NOMO-1 treated with dmso at 0.1 percent for 144 hours (cell line): ENCODE data around the gene DXO.
"Not testable (repeated sequence)": the region's sequence is repeated elsewhere in the genome, so short reads cannot be mapped to it uniquely, and the experiment has no call there.

ENCODE experiments used
- DNase-seq: peaks from one replicate; lab custom pipeline; 2025; ENCODE audit not compliant: unreplicated experiment; lab: John Stamatoyannopoulos, UW

Gene DXO

DNA sequence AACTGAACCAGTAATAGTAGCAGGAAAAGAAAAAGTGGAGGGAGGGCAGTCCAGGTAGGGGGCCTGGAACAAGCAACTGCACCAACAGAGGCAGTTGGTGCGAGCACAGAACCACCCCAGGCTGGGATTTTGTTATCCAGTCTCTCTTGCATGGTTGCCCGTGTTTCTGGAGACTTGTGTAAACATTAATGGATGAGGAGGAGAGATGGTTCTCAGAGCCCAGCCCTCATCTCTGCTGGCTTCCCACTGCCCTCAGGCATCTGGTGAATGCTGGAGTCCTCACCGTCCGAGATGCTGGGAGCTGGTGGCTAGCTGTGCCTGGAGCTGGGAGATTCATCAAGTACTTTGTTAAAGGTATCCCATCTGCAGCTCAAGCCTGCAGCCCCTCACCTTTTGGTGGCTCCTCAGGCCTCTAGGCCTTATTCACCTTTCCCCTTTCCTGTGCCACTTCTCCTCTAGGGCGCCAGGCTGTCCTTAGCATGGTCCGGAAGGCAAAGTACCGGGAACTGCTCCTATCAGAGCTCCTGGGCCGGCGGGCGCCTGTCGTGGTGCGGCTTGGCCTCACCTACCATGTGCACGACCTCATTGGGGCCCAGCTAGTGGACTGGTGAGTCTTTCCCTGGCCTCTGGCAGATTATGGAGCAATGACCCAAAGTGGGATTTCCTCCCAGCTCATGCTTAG, 8.4 kb upstream of the DXO start:
- DNase-seq: not testable (repeated sequence)

DNA sequence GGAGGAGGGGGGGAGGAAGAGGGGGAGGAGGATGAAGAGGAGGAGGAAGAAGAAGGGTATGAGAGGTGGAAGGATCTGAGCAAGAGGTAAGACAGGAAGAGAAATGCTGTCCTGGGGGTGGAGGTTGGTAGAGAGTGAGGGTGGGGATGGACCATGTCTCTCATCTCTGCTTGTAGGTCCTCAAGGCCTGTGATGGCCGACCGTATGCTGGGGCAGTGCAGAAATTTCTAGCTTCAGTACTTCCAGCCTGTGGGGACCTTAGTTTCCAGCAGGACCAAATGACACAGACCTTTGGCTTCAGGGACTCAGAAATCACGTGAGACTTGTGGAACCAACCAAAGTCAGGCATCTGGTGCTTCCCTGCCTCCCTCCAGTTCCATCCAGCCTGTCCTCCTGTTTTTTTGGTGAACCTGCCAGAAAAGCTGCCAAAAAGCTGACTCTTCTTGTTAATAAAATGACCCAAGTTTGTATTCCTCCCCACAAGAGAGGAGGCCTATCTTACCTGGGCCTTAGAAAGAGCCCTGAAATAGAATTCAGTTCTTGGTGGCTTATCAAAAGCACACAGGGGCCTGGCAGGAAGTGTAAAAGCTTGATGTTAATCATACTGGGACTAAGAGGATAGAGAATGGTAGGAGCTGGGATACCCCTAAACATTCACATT, 7.4 kb upstream of the DXO start:
- DNase-seq: no peak

DNA sequence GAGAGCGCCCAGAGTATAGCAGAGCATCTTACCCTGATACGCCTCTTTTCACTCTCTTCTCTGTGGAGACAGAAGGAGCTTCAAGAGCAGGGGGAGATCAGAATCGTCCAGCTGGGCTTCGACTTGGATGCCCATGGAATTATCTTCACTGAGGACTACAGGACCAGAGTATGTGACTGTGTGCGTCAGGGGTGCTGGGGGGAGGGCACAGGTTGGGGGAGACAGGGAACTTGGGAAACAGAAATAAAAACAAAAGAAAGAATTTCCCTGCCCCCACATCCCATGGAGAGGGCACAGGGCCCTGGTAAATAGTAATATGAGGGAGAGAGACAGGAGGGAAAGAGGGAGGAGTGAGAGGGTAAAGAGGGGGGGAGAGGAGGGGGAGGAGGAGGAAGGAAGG, 6.9 kb upstream of the DXO start:
- no peak for DNase-seq

DNA sequence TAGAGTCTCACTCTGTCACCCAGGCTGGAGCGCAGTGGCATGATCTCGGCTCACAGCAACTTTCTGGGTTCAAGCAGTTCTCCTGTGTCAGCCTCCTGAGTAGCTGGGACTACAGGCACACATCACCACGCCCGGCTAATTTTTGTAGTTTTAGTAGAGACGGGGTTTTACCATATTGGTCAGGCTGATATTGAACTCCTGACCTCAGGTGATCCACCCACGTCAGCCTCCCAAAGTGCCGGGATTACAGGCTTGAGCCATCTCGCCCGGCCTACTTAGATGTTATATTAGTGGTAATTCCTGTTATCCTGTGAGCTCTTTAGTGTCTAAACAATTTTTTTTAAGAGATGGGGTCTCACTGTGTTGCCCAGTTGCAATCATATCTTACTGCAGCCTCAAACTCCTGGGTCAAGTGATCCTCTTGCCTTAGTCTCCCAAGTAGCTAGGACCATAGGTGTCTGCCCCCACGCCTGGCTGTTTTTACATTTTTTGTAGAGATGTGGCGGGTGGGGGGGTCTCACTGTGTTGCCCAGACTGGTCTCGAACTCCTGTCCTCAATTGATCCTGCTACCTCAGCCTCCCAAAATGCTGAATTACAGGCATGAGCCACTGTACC, 6.0 kb upstream of the DXO start:
- no peak for DNase-seq

DNA sequence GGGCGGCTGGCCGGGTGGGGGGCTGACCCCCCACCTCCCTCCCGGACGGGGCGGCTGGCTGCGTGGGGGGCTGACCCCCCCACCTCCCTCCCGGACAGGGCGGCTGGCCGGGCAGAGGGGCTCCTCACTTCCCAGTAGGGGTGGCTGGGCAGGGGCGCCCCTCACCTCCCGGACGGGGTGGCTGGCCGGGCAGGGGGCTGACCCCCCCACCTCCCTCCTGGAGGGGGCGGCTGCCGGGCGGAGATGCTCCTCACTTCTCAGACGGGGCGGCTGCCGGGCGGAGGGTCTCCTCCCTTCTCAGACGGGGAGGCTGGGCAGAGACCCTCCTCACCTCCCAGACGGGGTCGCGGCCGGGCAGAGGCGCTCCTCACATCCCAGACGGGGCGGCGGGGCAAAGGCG, 4.1 kb upstream of the DXO start:
- not testable (repeated sequence) for DNase-seq

DNA sequence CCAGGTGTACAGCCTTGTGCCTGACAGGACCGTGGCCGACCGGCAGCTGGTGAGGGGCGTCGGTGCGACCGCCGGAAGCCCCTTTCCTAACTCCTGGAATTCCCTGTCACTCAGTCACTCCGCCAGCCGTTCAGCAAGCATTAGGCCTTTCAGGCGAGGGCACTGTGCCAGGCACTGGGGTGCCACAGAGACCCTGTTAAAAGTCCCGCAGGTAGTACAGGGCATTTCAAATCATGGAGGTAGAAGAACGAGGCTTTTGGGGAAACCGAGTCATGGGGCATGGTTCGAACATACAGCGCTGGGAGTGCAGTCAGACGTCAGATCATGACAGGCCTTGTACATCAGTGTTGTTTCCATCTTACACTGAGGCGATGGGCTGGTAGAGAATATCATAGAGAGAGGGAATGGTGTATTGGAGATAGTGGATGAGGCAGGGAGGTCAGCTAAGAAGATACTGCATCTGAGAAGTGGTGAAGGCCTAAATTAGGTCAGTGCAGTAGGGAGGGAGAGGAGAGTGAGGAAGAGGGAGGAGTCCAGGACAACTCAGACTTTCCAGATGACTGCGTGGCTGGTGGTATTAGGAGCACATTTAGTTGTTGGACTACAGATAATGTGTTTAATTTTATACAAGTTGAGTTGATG, 892 bp upstream of the DXO start:
- no peak for DNase-seq

DNA sequence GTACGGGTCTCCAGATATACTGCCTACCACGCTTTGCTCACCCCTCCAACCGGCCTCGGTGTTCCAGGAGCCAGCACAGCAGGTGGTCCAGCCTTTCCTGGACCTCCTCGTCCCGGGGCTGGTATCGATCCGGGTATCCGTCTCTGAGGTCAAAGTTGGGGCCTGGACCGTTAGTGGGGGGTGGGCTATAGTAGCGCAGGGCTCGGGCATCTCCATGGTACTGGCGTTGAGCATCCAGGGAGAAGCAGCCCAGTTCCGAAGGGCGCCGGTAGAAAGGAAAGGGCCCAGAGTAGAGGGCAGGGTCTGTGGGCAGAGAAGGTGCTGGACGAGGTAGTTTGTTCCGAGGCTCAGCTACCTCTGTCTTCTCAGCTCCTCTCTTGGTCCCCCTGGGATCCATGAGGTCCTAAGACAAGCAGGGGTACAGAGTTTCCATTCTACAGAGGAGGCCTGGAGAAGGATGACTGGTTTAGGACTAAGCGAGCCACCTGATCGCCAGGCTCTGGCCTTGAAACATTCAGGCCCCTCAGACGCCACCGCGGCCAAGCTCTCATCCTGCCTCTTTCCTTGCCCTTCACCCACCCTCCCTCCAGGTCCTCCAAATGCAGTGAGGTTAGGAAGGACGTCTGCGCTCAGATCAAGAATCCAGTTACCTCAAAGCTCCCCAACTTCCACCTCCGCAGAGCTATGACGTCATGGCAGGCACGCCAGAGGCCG, 502 bp downstream of the DXO start:
- no peak for DNase-seq

DNA sequence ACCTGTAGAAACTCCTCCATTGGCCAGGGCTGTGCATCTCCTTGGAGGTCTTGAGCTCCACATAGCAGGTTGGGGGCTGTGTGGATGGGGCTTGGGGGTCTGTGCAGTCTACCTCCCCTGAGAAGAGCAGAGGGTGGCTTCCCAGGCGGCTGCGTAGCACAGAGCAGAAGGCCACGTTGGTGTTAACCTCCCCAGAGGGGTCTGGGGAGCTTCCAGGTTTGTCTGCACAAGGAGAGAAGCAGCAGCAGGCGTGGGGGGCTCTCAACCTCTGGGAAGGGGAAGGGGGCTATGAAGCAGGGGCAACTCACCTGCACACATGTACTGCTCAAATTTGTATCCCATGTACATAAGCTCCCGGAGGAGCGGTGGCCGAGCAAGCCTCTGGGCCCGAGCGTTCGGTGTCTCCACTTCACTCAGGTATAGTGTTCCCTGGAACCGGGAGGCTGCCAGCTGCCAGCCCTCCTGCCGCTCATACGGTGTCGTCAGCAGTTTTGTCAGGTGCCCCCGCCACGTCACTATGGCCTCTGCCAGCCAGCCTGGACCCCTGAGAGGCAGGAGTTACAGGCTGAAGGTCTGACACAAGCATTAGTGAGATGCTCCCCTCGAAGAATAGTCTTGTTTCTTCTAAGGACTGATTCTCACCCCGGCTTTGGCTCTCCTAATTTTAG, 1.2 kb downstream of the DXO start:
- no peak for DNase-seq

DNA sequence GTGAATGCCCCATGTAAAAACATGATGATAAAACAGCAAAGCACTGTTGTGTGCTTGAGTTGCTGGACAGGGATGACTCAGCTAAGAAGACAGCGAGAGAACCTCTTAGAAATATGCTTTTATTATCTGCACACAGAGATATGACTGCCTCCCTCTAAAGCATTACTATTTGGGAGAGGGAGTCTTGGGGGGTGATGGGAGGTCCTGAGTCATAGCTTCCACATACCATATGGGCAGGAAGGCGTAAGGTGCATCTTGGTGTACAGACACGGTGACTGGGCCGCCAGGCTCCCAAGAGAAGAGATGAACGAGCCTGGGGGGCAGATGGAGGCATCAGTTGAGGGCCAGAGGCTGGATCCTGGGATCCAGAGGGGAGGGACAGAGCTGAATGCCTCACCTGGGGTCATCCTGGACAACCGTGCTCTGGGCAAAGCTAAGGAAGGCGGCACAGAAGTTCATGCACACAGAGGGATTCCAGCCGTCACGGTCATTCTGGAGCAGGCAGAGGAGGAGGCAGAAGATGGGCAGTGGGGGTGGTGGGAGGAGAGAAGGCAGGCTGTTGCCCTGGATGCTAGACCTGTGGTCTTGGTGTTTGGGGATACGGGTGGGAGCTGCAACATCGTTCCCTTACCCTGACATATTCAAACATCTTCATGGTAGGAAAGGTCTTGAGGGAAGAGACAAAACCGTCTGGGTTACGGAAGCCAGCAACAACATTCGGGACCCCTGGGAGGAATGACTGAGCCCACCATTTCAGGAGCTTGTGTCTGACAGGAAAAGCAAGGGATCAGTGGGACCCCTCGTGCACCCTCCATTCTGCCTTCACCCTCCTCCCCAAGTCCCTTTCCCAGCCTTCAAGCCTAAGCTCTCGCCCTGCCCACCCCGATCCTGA, 2.0 kb downstream of the DXO start:
- DNase-seq: no peak

DNA sequence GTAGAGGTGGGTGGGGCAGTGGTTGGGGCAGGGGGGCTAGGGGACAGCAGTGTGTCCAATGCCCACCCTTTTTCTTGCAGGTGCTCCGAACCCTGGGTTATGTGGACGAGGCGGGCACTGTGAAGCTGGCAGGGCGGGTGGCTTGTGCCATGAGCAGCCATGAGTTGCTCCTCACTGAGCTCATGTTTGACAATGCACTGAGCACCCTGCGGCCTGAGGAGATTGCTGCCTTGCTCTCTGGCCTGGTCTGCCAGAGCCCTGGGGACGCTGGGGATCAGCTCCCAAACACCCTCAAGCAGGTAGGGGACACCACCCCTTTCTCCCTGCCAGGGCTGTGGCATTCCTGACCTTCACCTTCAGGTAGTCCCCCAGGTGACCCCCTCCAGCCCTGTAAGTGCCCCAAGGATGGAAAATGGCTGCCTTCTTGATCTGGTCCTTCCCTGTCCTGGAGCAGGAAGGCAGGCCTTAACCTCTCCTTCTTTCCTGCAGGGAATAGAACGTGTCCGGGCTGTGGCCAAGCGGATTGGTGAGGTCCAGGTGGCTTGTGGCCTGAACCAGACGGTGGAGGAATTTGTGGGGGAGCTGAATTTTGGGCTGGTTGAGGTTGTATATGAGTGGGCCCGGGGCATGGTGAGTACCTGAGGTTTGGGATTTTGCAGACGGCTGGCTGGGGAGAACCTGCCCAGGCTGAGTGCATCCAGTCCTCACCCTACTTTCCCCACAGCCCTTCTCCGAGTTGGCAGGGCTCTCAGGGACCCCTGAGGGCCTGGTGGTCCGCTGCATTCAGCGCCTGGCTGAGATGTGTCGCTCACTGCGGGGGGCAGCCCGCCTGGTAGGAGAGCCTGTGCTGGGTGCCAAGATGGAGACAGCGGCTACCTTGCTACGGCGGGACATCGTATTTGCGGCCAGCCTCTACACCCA, 2.9 kb downstream of the DXO start:
- no peak for DNase-seq

DNA sequence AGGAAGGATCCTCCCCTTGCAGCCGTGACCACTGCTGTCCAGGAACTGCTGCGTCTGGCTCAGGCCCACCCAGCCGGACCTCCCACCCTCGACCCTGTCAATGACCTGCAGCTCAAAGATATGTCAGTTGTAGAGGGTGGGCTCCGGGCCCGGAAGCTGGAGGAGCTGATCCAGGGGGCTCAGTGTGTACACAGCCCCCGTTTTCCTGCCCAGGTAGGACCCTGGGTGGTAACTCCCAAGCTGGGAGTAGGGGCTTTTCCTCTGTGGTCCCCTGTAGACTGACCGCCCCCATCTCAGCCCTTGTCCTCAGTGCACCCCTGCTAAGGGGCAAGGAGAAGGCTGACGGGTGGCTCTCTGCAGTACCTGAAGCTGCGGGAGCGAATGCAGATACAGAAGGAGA, 3.6 kb downstream of the DXO start:
- DNase-seq: no peak

DNA sequence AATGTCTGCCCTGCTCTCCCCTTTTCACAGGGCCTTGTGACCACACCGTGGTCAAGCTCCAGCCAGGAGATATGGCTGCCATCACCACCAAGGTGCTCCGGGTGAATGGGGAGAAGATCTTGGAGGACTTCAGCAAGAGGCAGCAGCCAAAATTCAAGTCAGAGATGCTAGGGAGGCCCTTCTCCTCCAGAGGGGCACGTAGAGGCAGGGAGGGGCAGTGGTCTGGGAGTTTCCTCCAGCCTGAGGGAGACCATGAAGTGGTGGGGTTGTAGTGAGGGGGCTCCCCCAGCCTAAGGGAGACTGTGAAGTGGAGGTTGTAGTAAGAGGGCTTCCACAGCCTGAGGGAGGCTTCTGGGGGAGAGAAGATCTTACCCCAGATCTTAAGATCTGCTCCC, 4.0 kb downstream of the DXO start:
- DNase-seq: no peak

DNA sequence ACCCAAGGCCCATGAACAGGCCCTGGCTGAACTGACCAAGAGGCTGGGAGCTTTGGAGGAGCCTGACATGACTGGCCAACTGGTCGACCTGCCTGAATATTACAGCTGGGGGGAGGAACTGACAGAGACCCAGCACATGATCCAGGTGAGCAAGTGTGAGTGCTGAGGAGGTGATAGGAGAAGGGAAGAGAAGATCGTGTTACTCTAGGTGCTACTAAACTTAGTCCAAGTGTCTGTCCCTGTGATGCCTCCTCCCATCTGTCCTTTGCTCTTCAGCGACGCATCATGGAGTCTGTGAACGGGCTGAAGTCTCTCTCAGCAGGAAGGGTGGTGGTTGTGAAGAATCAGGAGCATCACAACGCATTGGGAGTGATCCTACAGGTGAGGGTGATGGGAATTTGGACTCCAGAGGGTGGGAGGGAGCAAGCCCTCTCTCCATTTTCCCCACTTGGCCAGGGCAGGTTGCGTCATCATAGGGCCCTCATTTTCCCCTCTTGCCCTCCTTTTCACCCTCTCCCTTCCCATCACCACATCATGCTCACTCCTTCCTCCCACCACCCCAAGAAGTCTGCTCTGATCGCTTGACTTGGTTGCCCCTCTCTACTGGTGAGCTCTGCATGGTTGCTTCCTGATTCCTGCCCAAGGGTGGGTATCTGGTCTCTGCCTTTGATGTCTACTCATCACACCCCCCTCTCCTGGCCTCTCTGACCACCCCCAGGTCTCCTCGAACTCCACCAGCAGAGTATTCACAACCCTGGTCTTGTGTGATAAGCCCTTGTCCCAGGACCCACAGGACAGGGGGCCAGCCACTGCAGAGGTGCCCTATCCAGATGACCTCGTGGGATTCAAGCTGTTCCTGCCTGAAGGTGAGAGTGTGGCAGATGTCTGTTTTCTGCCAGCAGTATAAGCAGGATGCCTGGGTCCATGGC, 4.7 kb downstream of the DXO start:
- DNase-seq: no peak

DNA sequence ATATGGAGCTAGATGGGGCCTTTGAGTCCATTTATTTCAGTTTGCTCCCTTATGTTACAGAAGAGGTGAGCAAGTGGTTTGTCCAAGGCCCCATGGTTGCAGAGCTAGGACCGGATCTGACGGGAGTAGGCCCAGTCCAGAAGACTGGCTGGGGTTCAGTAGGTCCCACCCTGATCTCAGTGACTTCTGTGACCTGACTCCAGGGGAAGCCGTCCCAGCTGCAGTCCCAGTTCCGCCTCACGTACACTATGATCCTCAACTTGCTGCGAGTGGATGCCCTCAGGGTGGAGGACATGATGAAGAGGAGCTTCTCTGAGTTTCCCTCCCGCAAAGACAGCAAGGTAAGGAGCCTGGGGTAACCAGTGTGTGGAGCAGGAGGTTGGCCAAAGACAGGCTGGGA, 5.4 kb downstream of the DXO start:
- DNase-seq: no peak

DNA sequence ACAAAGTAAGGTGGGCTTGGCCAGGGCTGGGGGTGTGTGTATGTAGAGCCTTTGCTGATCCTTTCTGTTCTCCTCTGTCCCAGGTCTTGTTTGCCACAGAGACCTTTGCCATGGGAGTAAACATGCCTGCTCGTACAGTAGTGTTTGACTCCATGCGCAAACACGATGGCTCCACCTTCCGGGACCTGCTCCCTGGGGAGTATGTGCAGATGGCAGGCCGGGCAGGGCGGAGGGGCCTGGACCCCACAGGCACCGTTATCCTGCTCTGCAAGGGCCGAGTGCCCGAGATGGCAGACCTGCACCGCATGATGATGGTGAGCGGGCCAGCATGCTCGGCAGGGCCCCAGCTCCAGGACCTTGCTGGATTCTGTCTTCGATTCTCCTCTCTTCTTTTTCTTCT, 6.2 kb downstream of the DXO start:
- DNase-seq: no peak

DNA sequence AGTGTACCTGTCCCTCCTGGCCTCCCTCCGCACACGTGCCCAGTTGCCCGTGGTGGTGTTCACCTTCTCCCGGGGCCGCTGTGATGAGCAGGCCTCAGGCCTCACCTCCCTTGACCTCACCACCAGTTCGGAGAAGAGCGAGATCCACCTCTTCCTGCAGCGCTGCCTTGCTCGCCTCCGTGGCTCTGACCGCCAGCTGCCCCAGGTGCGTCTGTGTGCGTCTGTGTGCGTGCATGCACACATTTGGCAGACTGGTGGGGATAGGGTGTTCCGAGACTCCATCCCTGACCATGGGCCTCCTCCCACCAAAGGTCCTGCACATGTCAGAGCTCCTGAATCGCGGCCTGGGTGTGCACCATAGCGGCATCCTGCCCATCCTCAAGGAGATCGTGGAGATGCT, 8.0 kb downstream of the DXO start:
- no peak for DNase-seq

DNA sequence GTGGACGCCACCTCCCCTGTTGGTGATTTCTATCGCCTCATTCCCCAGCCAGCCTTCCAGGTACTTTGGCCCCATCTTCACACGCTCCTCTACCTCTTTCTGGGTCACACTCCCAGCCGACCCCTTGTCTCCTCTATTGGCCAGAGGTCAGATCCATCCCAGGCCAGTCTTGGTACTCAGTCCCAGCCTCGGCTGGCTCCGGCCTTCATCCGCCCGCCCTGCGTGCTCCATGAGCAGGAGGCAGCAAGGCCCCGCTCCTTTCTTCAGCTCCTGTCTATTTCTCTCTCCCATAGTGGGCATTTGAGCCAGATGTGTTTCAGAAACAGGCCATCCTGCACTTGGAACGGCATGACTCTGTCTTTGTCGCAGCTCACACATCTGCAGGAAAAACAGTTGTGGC, 10.3 kb downstream of the DXO start:
- DNase-seq: no peak
